Measurements from ENCODE around the gene WDR82. TPM values are rescaled to one million over a fixed set of nuclear protein-coding genes. Genes with fewer than 3 reads are reported as not detected.

WDR82 gene
- total and polyA plus RNA-seq, 2 donors (not counting 1 experiment from before 2014, with no cell fraction given) = 71.2 to 77.7 TPM

DNA sequence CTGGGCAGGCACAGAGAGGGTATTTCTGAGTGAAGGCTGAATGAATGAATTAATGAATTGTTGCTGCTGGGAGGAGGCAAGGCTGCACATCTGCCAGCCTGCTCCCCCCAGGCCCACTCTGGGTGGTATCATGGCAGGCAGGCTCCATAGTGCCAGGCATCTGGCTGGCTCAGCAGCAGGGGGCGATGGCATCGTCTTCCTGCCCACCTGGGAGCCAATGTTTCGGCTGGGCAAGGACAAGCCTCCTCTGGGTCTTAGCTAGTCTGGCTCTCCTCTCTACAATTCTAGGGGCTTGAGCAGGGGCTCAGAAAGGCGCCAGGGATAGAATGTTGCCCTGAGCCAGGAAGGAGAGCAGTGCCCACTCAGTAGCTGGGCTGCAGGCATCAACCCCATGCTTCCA, 51.3 kb downstream of the WDR82 start:
- H3K27me3 ChIP-seq (ENCODE audit: control insufficient read depth, insufficient read depth, low read length) = no peaks in the 10 kb centered on the region
- no peaks in the 10 kb centered on the region for H3K4me1 ChIP-seq (ENCODE audit: control insufficient read depth, extremely low read depth, insufficient read depth, low read length)
- no peaks in the 10 kb centered on the region for H4K20me1 ChIP-seq (ENCODE audit: control insufficient read depth, extremely low read depth, insufficient read depth, low read length)
- TF ChIP-seq EZH2 (IDR thresholded peaks at IDR 0.05; ENCODE audit: low read length, missing control alignments) = no peak
- TF ChIP-seq, protein P1, sequence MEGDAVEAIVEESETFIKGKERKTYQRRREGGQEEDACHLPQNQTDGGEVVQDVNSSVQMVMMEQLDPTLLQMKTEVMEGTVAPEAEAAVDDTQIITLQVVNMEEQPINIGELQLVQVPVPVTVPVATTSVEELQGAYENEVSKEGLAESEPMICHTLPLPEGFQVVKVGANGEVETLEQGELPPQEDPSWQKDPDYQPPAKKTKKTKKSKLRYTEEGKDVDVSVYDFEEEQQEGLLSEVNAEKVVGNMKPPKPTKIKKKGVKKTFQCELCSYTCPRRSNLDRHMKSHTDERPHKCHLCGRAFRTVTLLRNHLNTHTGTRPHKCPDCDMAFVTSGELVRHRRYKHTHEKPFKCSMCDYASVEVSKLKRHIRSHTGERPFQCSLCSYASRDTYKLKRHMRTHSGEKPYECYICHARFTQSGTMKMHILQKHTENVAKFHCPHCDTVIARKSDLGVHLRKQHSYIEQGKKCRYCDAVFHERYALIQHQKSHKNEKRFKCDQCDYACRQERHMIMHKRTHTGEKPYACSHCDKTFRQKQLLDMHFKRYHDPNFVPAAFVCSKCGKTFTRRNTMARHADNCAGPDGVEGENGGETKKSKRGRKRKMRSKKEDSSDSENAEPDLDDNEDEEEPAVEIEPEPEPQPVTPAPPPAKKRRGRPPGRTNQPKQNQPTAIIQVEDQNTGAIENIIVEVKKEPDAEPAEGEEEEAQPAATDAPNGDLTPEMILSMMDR (conservative IDR thresholded peaks at IDR 0.05 in 1 of 2, IDR thresholded peaks at IDR 0.05 in 1 of 2; ENCODE audit: low read depth in 1 of 2, low read length in 2 of 2) = no peak
- H3K36me3 ChIP-seq (ENCODE audit: control insufficient read depth, insufficient read depth, low read length) = peaks cover 28% of the 10 kb centered on the region
- H3K9ac ChIP-seq (ENCODE audit: insufficient read depth, low read length) = no peak overlapping the region
- H3K79me2 ChIP-seq (ENCODE audit: control insufficient read depth, insufficient read depth, low read length) = no peaks in the 10 kb centered on the region
- no peak for DNase-seq (ENCODE audit: low read depth in 2 of 2)
- no peak overlapping the region for H3K4me2 ChIP-seq (ENCODE audit: extremely low read depth, insufficient read depth, low read length)
- no peak overlapping the region for H3K27ac ChIP-seq (ENCODE audit: insufficient read depth, low read length)
- no peaks in the 10 kb centered on the region for H3K9me3 ChIP-seq (ENCODE audit: control insufficient read depth, insufficient read depth, low read depth, low read length)
- H3K4me3 ChIP-seq (replicated peaks in 1 of 4; ENCODE audit: control extremely low read depth in 1 of 4, insufficient read depth in 1 of 4, low read depth in 3 of 4, low read length in 4 of 4) = no peak overlapping the region
- H2AFZ ChIP-seq (ENCODE audit: low read length) = no peak overlapping the region

DNA sequence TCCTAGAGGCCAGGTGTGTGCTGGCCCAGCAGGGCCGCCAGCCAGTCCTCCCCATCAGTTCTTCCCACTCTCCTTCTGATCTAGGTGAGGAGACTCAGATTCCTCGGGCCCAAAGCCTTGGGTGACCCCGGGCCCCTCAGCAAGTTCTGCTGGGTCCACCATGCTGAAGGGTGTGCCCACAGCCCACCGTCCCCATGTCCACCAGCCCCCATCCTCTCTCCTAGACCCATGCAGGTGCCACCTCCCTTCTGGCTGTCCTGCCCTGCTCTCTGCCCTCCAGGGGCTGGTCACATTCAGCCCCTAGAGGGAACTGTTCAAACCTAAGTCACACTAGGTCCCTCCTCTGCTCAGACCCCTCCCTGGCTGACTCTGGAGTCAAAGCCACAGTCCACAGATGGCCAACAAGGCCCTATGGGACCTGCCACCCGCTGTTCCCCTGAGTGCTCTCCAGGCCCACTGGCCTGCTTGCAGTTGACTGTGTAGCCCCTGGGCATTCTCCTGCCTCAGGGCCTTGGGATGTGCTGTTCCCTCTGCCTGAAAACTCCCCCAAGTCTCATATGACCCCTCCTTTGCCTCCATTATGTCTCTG, 52.1 kb downstream of the WDR82 start:
- H3K27ac ChIP-seq (ENCODE audit: insufficient read depth, low read length) = no peak overlapping the region
- H3K36me3 ChIP-seq (ENCODE audit: control insufficient read depth, insufficient read depth, low read length) = peaks cover 23% of the 10 kb centered on the region
- H3K27me3 ChIP-seq (ENCODE audit: control insufficient read depth, insufficient read depth, low read length) = no peaks in the 10 kb centered on the region
- no peaks in the 10 kb centered on the region for H3K79me2 ChIP-seq (ENCODE audit: control insufficient read depth, insufficient read depth, low read length)
- no peak overlapping the region for H3K9ac ChIP-seq (ENCODE audit: insufficient read depth, low read length)
- H3K9me3 ChIP-seq (ENCODE audit: control insufficient read depth, insufficient read depth, low read depth, low read length) = no peaks in the 10 kb centered on the region
- H3K4me2 ChIP-seq (ENCODE audit: extremely low read depth, insufficient read depth, low read length) = no peak overlapping the region
- DNase-seq (ENCODE audit: low read depth in 2 of 2) = no peak
- H3K4me1 ChIP-seq (ENCODE audit: control insufficient read depth, extremely low read depth, insufficient read depth, low read length) = no peaks in the 10 kb centered on the region
- H2AFZ ChIP-seq (ENCODE audit: low read length) = no peak overlapping the region
- no peak for TF ChIP-seq EZH2 (IDR thresholded peaks at IDR 0.05; ENCODE audit: low read length, missing control alignments)
- TF ChIP-seq, protein P1 (conservative IDR thresholded peaks at IDR 0.05 in 1 of 2, IDR thresholded peaks at IDR 0.05 in 1 of 2; ENCODE audit: low read depth in 1 of 2, low read length in 2 of 2) = no peak
- no peaks in the 10 kb centered on the region for H4K20me1 ChIP-seq (ENCODE audit: control insufficient read depth, extremely low read depth, insufficient read depth, low read length)
- H3K4me3 ChIP-seq (replicated peaks in 1 of 4; ENCODE audit: control extremely low read depth in 1 of 4, insufficient read depth in 1 of 4, low read depth in 3 of 4, low read length in 4 of 4) = no peak overlapping the region

DNA sequence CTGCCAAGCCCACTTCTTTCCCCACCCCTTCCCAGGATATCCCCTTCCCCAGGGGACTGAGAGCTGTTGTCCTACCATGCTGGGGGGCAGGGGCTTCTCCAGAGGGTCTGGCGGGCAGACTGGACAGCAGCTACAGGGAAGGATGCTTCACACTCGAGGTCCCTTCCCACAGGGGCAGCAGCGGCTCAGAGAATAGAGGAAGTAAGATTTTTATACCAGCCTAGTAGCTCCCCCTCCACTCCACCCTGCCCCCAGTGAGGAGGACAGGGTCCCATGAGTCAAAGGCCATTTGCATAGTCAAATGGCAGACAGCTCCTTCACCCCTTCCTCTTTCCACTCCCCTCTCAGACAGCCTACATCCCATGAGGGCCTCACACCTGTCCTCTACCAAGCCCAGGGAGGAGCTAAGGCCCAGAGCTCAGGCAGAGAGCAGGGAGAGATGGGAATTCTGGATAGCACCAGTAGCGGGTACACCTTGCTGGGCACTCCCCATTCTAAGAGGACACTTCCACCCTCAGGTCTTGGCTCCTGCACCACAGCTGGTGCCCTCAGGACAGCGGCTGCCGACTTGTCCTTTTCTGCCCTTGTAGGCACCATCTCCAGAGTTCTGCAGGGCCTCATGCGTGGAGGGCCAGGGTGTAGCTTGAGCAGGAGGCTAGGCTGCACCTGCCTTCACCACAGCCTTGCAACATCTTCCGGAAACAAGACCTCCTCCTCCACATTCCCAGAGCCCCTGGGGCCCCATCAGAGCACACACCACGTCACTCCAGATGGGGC, 52.8 kb downstream of the WDR82 start, which contains the start of gene TLR9:
Gene TLR9, minus strand, starts transcription at position 194 of the 777 bp plus-strand sequence. Its CDS starts 116 bp downstream, at position 78.
- Histone ChIP-seq H3K27ac (ENCODE audit: insufficient read depth, low read length) (no peak within 1 kb of the TSS), H3K4me1 (ENCODE audit: control insufficient read depth, extremely low read depth, insufficient read depth, low read length) (no peaks in the 10 kb centered on the region), H3K9ac (ENCODE audit: insufficient read depth, low read length) (no peak within 1 kb of the TSS), H2AFZ (ENCODE audit: low read length) (no peak within 1 kb of the TSS), H3K4me3 (replicated peaks in 1 of 4; ENCODE audit: control extremely low read depth in 1 of 4, insufficient read depth in 1 of 4, low read depth in 3 of 4, low read length in 4 of 4) (no peak within 1 kb of the TSS), H3K79me2 (ENCODE audit: control insufficient read depth, insufficient read depth, low read length) (no peaks in the 10 kb centered on the region), H4K20me1 (ENCODE audit: control insufficient read depth, extremely low read depth, insufficient read depth, low read length) (no peaks in the 10 kb centered on the region), H3K27me3 (ENCODE audit: control insufficient read depth, insufficient read depth, low read length) (no peaks in the 10 kb centered on the region), H3K9me3 (ENCODE audit: control insufficient read depth, insufficient read depth, low read depth, low read length) (no peaks in the 10 kb centered on the region), H3K4me2 (ENCODE audit: extremely low read depth, insufficient read depth, low read length) (no peak within 1 kb of the TSS), H3K36me3 (ENCODE audit: control insufficient read depth, insufficient read depth, low read length) (peaks cover 17% of the 10 kb centered on the region)
- DNase-seq (ENCODE audit: low read depth in 2 of 2) = no peak
- TF ChIP-seq, protein P1 (conservative IDR thresholded peaks at IDR 0.05 in 1 of 2, IDR thresholded peaks at IDR 0.05 in 1 of 2; ENCODE audit: low read depth in 1 of 2, low read length in 2 of 2) = no peak
- no peak for TF ChIP-seq EZH2 (IDR thresholded peaks at IDR 0.05; ENCODE audit: low read length, missing control alignments)

Measured in fibroblast of lung (primary cell).